Neural progenitor cell (in vitro differentiated cells): ENCODE measurements around the gene AVP. TPM values are rescaled to one million over a fixed set of nuclear protein-coding genes. Genes with fewer than 3 reads are reported as not detected.
A peak's percentile ranks its signal among the peaks of the same experiment; 100 is the strongest.

Experiments
- DNase-seq: peaks from one replicate; pipeline ENCODE4 v3.0.0-alpha.2; 2016; ENCODE audit warnings: low spot score
- H2AFZ ChIP-seq: fragments of 200-600 bp; sonication (generic); replicated peaks from 2 replicates; pipeline ENCODE4 v1.6.1; 2016; ENCODE audit warnings: antibody characterized with exemption
- H3F3A ChIP-seq: fragments of 200-600 bp; sonication (generic); 2 replicates; pipeline ENCODE4 v1.6.1; 2016; ENCODE audit warnings: antibody characterized with exemption, low read depth
- H3K27ac ChIP-seq: fragments of 200-600 bp; sonication (generic); 2 replicates; pipeline ENCODE4 v1.5.1; 2016; ENCODE audit warnings: mild to moderate bottlenecking
- H3K27me3 ChIP-seq: fragments of 200-600 bp; sonication (generic); 2 replicates; pipeline ENCODE4 v1.6.1; 2016; ENCODE audit warnings: mild to moderate bottlenecking, moderate library complexity
- H3K36me3 ChIP-seq: fragments of 200-600 bp; sonication (generic); 2 replicates; pipeline ENCODE4 v1.5.1; 2016
- H3K4me1 ChIP-seq: fragments of 200-600 bp; sonication (generic); 2 replicates; pipeline ENCODE4 v1.6.1; 2016; ENCODE audit warnings: mixed run types
- H3K4me2 ChIP-seq: fragments of 200-600 bp; sonication (generic); 2 replicates; pipeline ENCODE4 v1.6.1; 2016
- H3K4me3 ChIP-seq: fragments of 200-600 bp; sonication (generic); 2 replicates; pipeline ENCODE4 v1.5.1; 2016
- H3K79me2 ChIP-seq: fragments of 200-600 bp; sonication (generic); 2 replicates; pipeline ENCODE4 v1.6.1; 2016; ENCODE audit warnings: low read depth
- H3K9ac ChIP-seq: fragments of 200-600 bp; sonication (generic); 2 replicates; pipeline ENCODE4 v1.6.1; 2016
- H3K9me3 ChIP-seq: fragments of 200-600 bp; sonication (generic); 2 replicates; pipeline ENCODE4 v1.5.1; 2016; ENCODE audit warnings: low read depth
- H4K20me1 ChIP-seq: fragments of 200-600 bp; sonication (generic); 2 replicates; pipeline ENCODE4 v1.6.1; 2016; ENCODE audit warnings: low read depth
- H3K27ac Mint-ChIP-seq: 3 replicates; pipeline ENCODE4 v1.8.0; 2021; ENCODE audit warnings: mixed read lengths
- H3K27me3 Mint-ChIP-seq: 2 replicates; pipeline ENCODE4 v1.8.0; 2022; ENCODE audit warnings: low read depth, mild to moderate bottlenecking, inconsistent platforms, moderate library complexity, mixed read lengths; ENCODE audit not compliant: insufficient read depth
- H3K36me3 Mint-ChIP-seq: 3 replicates; pipeline ENCODE4 v1.8.0; 2021; ENCODE audit warnings: mixed read lengths
- H3K4me1 Mint-ChIP-seq: 3 replicates; pipeline ENCODE4 v1.8.0; 2021; ENCODE audit warnings: mixed read lengths
- H3K4me3 Mint-ChIP-seq: 3 replicates; pipeline ENCODE4 v1.8.0; 2021; ENCODE audit warnings: mild to moderate bottlenecking, moderate library complexity, mixed read lengths
- H3K9me3 Mint-ChIP-seq: 3 replicates; pipeline ENCODE4 v1.8.0; 2020; ENCODE audit warnings: mixed read lengths
- EZH2 ChIP-seq: fragments of 200-600 bp; sonication (generic); IDR thresholded peaks from 2 replicates; pipeline ENCODE4 v1.6.1; 2017; ENCODE audit warnings: antibody characterized with exemption, mild to moderate bottlenecking, moderate library complexity
- EZH2phosphoT487 ChIP-seq: fragments of 200-600 bp; sonication (generic); IDR thresholded peaks from 2 replicates; pipeline ENCODE4 v1.6.1; 2017; ENCODE audit warnings: antibody characterized with exemption
- total RNA-seq: library from RNA; depleted of rRNA; stranded (reverse); fragments of >200 nt; gene quantifications from 2 replicates; pipeline ENCODE4 v1.2.3, GENCODE V29; 2015; ENCODE audit warnings: low replicate concordance
- TF ChIP-seq, protein P1 (sequence below): fragments of 200-600 bp; sonication (generic); IDR thresholded peaks from 2 replicates; pipeline ENCODE4 v1.5.1; 2017; ENCODE audit warnings: antibody characterized with exemption, mild to moderate bottlenecking

Gene AVP
- total RNA-seq, 1 donor from 2014 or later, result not detected

DNA sequence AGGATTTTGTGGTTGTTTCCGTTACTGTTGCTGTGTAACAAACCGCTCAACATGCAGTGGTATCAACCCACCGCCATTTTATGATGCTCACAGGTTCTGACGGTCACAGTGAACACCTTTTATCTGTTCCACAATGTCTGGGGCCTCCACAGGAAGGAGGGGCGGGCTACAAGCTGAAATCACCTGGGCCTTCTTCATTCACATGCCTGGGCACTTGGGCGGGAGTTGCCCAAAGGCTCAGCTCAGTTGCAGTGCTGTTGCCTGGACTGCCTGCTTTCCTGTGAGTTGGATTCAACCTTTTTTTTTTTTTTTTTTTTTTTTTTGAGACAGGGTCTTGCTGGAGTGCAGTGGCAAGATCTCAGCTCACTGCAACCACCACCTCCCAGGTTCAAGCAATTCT, 16.7 kb upstream of the AVP start:
- no peak overlapping the region for H3K27ac ChIP-seq
- no peaks in the 10 kb centered on the region for H3K27me3 ChIP-seq
- no peak for DNase-seq
- Mint-ChIP-seq H3K27me3 (peaks cover 3% of the 10 kb centered on the region), H3K4me1 (no peaks in the 10 kb centered on the region), H3K36me3 (no peaks in the 10 kb centered on the region), H3K27ac (no peak overlapping the region), H3K9me3 (peaks cover 3% of the 10 kb centered on the region), H3K4me3 (no peak overlapping the region)
- H2AFZ ChIP-seq, result no peak overlapping the region
- no peak overlapping the region for H3K4me2 ChIP-seq
- no peaks in the 10 kb centered on the region for H3K36me3 ChIP-seq
- TF ChIP-seq EZH2phosphoT487 (no peak), EZH2 (no peak)
- TF ChIP-seq, protein P1, sequence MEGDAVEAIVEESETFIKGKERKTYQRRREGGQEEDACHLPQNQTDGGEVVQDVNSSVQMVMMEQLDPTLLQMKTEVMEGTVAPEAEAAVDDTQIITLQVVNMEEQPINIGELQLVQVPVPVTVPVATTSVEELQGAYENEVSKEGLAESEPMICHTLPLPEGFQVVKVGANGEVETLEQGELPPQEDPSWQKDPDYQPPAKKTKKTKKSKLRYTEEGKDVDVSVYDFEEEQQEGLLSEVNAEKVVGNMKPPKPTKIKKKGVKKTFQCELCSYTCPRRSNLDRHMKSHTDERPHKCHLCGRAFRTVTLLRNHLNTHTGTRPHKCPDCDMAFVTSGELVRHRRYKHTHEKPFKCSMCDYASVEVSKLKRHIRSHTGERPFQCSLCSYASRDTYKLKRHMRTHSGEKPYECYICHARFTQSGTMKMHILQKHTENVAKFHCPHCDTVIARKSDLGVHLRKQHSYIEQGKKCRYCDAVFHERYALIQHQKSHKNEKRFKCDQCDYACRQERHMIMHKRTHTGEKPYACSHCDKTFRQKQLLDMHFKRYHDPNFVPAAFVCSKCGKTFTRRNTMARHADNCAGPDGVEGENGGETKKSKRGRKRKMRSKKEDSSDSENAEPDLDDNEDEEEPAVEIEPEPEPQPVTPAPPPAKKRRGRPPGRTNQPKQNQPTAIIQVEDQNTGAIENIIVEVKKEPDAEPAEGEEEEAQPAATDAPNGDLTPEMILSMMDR, result no peak
- no peaks in the 10 kb centered on the region for H3K9me3 ChIP-seq
- H3K9ac ChIP-seq, result no peak overlapping the region
- H4K20me1 ChIP-seq, result no peaks in the 10 kb centered on the region
- H3K79me2 ChIP-seq, result no peaks in the 10 kb centered on the region
- H3F3A ChIP-seq, result peaks cover 10% of the 10 kb centered on the region
- no peak overlapping the region for H3K4me3 ChIP-seq
- H3K4me1 ChIP-seq, result peaks cover 3% of the 10 kb centered on the region

DNA sequence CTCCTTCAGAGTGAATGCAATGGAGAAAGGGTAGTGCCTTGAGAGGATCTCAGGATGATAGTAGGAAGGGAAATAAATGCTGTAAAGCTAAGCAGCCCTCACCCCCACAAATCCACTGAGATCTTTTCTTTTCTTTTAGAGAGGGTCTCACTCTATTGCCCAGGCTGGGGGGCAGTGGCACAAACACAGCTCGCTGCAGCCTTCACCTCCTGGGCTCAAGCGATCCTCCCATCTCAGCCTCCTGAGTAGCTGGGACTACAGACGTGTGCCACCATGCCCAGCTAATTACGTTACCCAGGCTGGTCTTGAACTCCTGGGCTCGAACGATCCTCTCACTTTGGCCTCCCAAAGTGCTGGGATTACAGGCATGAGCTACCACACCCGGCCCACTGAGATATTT, 16.0 kb upstream of the AVP start:
- Histone ChIP-seq H3K4me2 (no peak overlapping the region), H3K79me2 (no peaks in the 10 kb centered on the region), H3K4me1 (no peaks in the 10 kb centered on the region), H3K4me3 (no peak overlapping the region), H3K27ac (no peak overlapping the region), H3K36me3 (no peaks in the 10 kb centered on the region), H3K9me3 (no peaks in the 10 kb centered on the region), H2AFZ (no peak overlapping the region), H3K27me3 (no peaks in the 10 kb centered on the region), H3F3A (peaks cover 4% of the 10 kb centered on the region), H4K20me1 (no peaks in the 10 kb centered on the region), H3K9ac (no peak overlapping the region)
- no peaks in the 10 kb centered on the region for H3K36me3 Mint-ChIP-seq
- no peak overlapping the region for H3K4me3 Mint-ChIP-seq
- H3K4me1 Mint-ChIP-seq, result no peaks in the 10 kb centered on the region
- peaks cover 3% of the 10 kb centered on the region for H3K9me3 Mint-ChIP-seq
- TF ChIP-seq EZH2phosphoT487 (no peak), EZH2 (no peak)
- TF ChIP-seq, protein P1, result no peak
- H3K27me3 Mint-ChIP-seq, result peaks cover 3% of the 10 kb centered on the region
- no peak overlapping the region for H3K27ac Mint-ChIP-seq
- DNase-seq, result no peak

DNA sequence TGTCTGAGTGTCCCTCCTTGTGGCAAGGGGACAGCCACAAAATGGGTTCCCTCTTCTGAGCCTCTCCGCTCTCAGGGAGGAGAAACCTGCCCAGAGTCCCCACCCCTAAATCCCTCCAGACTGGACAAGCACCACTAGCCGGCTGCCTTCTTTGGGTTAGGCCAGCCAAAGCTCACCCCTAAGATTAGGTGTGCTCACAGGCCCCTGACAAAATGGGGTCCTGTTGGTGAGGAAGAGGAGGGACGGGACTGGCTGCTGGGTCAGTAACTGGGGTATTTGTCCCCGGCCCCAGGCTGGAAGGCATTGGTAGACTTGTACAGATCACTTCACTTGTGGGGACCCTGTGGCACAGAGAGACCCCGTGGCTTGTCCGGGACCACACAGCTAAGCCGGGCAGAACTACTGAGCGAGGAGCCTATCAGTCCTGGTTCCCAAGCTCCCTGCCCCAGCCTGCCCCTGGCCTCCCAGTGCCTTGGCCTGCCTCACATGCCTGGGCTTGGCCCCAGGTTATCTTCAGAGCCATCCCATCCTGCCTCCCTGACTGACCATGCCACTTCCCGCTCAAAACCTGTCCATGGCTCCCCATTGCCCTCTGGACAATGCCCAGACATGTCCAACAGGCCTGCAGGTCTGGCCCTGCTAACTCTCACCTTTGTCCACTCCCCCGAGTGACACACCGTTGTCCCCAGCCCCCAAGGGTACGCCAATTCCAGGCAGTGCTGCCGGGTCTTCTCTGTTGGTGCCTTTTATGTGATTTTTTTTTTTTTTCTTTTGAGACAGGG, 10.5 kb upstream of the AVP start:
- H3K4me1 Mint-ChIP-seq, result no peaks in the 10 kb centered on the region
- H3K27ac Mint-ChIP-seq, result peak overlapping the region; percentile 42

More for the DNA sequence above, 10.5 kb upstream of the AVP start:
- peak overlapping the region; percentile 23 for H3K4me3 Mint-ChIP-seq
- Histone ChIP-seq H2AFZ (peak overlapping the region; percentile 40), H3K79me2 (no peaks in the 10 kb centered on the region), H3K36me3 (no peaks in the 10 kb centered on the region), H3K27ac (no peak overlapping the region), H3K4me1 (no peaks in the 10 kb centered on the region), H4K20me1 (no peaks in the 10 kb centered on the region), H3K9me3 (no peaks in the 10 kb centered on the region), H3K4me2 (no peak overlapping the region), H3K9ac (no peak overlapping the region), H3K27me3 (peaks cover 38% of the 10 kb centered on the region), H3K4me3 (no peak overlapping the region), H3F3A (no peaks in the 10 kb centered on the region)
- no peaks in the 10 kb centered on the region for H3K36me3 Mint-ChIP-seq
- TF ChIP-seq, protein P1, result no peak
- TF ChIP-seq EZH2 (no peak), EZH2phosphoT487 (no peak)
- peaks cover 4% of the 10 kb centered on the region for H3K27me3 Mint-ChIP-seq
- DNase-seq, result no peak
- H3K9me3 Mint-ChIP-seq, result no peaks in the 10 kb centered on the region
